HS-27A (cell line): ENCODE data around the gene PIK3CB.
"Not testable (repeated sequence)": the region's sequence is repeated elsewhere in the genome, so short reads cannot be mapped to it uniquely, and the experiment has no call there.

Source experiments
- DNase-seq: peaks from one replicate; pipeline ENCODE4 v3.0.0-alpha.2; 2012; ENCODE audit warnings: low read depth, missing footprints

PIK3CB gene

GRCh38 chr3:138608322-138609135, 226.2 kb downstream of the PIK3CB start, which contains the start of gene FAIM:
FAIM (plus strand) TSS chr3:138608771; CDS start chr3:138619727, 10,956 bp downstream.
- DNase-seq: no peak

DNA sequence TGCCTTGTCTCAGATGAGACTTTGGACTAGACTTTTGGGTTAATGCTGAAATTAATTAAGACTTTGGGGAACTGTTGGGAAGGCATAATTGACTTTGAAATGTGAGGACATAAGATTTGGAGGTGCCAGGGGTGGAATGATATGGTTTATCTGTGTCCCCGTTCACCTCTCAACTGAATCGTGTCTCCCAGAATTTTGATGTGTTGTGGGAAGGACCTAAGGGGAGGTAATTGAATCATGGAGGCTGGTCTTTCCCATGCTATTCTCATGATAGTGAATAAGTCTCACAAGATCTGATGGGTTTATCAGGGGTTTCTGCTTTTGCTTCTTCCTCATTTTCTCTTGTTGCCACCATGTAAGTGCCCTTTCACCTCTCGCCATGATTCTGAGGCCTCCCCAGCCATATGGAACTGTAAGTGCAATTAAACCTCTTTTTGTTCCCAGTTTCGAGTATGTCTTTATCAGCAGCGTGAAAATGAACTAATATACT, 230.6 kb downstream of the PIK3CB start:
- not testable (repeated sequence) for DNase-seq
